ENCODE data around the gene WASHC2C. TPM values are rescaled to one million over a fixed set of nuclear protein-coding genes. Genes with fewer than 3 reads are reported as not detected.
"Not testable (repeated sequence)": the region's sequence is repeated elsewhere in the genome, so short reads cannot be mapped to it uniquely, and the experiment has no call there.

WASHC2C gene
- total RNA-seq, 1 donor: 47.9 TPM

DNA sequence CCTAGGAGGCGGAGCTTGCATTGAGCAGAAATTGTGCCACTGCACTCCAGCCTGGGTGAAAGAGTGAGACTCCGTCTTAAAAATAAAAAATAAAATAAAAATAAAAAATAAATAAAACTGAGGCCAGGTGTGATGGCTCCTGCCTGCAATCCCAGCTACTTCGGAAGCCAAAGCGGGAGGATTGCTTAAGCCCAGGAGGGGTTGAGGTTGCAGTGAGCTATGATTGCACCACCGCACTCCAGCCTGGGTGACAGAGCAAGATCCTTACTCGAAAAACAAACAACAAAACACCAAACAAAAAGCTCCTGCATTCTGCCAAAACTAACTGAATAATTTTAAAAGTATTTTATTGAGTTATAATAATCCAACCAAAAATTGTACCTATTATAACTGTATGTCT, 84.0 kb downstream of the WASHC2C start:
- DNase-seq (ENCODE audit: low read depth): peak; percentile 3
- TF ChIP-seq, protein P1, sequence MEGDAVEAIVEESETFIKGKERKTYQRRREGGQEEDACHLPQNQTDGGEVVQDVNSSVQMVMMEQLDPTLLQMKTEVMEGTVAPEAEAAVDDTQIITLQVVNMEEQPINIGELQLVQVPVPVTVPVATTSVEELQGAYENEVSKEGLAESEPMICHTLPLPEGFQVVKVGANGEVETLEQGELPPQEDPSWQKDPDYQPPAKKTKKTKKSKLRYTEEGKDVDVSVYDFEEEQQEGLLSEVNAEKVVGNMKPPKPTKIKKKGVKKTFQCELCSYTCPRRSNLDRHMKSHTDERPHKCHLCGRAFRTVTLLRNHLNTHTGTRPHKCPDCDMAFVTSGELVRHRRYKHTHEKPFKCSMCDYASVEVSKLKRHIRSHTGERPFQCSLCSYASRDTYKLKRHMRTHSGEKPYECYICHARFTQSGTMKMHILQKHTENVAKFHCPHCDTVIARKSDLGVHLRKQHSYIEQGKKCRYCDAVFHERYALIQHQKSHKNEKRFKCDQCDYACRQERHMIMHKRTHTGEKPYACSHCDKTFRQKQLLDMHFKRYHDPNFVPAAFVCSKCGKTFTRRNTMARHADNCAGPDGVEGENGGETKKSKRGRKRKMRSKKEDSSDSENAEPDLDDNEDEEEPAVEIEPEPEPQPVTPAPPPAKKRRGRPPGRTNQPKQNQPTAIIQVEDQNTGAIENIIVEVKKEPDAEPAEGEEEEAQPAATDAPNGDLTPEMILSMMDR (IDR thresholded peaks at IDR 0.05; ENCODE audit: insufficient read depth, low read depth, low read length): no peak
- H3K4me3 ChIP-seq (ENCODE audit: low read depth, low read length): no peak overlapping the region

DNA sequence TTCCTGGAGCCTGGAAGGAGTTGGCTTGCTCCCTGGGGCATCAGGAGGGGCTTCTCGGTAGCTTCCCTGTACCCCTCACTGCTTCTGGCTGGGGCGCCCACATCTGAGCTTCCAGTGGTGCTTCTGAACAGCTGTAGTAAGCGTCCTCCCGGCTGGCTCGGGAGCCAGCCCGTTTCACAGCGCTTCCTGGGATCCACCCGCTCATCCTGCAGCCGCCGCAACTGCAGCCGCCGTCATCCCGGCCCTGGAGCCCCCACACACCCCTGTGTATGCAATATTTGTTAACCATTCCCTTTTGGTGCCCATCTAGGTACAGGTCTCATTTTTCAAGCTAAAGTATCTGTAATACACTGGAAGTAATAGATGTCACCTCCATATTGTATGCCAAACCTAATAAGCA, 85.9 kb downstream of the WASHC2C start:
- not testable (repeated sequence) for DNase-seq (ENCODE audit: low read depth); H3K4me3 ChIP-seq (ENCODE audit: low read depth, low read length)

DNA sequence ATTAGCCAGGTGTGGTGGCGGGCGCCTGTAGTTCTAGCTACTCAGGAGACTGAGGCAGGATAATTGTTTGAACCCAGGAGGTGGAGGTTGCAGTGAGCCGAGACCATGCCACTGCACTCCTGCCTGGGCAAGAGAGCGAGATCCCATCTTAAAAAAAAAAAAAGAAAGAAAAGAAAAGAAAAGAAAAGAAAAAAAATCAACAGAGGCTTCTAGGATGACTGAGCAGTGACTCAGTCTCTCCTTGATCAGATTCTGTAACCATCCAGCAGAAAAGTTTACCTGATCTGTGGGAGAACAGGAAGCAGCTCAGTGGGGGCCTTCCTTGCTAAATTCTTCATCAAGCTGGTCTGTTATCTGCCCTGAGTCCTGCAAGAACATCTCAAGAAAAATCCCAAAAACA, 87.1 kb downstream of the WASHC2C start:
- not testable (repeated sequence) for H3K4me3 ChIP-seq (ENCODE audit: low read depth, low read length); DNase-seq (ENCODE audit: low read depth)

DNA sequence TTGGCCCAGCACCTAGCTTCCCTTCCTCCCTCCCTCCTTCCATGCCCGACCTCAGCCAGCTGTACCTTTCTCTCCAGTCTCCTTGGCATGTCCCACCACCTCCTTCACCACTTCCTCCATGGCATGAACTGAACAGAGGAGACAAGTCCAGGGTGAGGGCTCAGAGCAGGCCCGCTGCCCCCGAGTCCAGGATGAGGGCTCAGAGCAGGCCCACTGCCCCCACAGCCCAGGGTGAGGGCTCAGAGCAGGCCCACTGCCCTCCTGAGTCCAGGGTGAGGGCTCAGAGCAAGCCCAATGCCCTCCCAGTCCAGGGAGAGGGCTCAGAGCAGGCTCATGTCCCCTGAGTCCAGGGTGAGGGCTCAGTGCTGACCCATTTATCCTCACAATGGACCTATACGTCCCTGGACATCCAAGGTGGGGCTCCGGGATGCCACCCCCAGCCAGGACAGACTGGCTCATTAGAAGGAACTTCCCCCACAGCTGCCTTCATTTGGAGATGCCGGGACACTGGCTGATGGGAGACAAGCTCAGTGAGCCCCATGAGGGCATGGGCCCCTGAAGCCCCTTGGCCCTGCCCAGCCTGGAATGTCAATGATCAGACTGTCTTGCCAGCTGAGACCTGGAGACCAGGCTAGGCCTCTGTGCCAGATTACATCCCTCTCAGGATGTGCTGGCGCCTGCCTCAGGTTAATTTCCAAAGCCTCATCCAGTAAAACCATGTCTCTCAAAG, 90.2 kb downstream of the WASHC2C start:
- TF ChIP-seq, protein P1 (IDR thresholded peaks at IDR 0.05; ENCODE audit: insufficient read depth, low read depth, low read length): no peak
- H3K4me3 ChIP-seq (ENCODE audit: low read depth, low read length): no peak overlapping the region
- no peak for DNase-seq (ENCODE audit: low read depth)

DNA sequence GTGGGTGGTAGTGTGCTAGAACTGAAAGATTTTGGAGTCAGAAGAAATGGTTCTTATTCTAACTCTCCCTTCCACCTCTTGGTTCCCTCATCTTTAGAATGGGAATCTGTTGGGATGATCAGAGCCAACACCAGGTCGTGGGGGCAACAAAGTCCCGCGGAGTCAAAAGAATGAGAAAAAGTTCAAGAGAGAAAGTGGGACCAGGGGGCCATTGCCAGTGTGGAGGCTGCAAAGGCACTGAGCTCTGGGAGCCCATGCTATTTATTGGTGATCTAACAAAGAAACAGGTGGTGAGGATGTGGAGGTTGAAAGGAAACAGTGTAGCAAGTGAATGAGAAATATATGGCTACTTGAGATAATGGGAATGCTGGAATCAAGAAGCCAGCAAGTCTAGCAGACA, 90.8 kb downstream of the WASHC2C start:
- no peak overlapping the region for H3K4me3 ChIP-seq (ENCODE audit: low read depth, low read length)
- DNase-seq (ENCODE audit: low read depth): no peak
- TF ChIP-seq, protein P1 (IDR thresholded peaks at IDR 0.05; ENCODE audit: insufficient read depth, low read depth, low read length): no peak

DNA sequence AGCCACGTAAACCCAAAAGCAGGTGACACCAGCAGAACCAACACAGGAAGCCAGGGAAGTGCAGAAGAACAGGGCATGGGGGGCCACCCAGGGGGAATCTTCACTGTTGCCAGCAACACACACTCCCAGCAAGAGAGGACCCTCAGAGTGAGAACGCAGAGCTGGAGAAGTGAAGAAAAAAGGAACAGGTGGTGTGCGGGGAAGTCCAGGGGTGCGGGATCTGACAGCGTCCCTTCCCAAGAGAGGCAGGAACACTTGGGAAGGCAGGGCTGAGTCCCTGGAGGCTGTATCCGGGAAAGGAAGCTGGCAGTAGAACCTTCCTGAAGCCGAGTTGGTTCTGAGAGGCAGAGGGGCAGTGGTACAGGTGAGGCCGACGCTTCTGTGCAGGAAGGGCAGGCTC, 92.5 kb downstream of the WASHC2C start:
- TF ChIP-seq, protein P1 (IDR thresholded peaks at IDR 0.05; ENCODE audit: insufficient read depth, low read depth, low read length): no peak
- H3K4me3 ChIP-seq (ENCODE audit: low read depth, low read length): no peak overlapping the region
- no peak for DNase-seq (ENCODE audit: low read depth)

DNA sequence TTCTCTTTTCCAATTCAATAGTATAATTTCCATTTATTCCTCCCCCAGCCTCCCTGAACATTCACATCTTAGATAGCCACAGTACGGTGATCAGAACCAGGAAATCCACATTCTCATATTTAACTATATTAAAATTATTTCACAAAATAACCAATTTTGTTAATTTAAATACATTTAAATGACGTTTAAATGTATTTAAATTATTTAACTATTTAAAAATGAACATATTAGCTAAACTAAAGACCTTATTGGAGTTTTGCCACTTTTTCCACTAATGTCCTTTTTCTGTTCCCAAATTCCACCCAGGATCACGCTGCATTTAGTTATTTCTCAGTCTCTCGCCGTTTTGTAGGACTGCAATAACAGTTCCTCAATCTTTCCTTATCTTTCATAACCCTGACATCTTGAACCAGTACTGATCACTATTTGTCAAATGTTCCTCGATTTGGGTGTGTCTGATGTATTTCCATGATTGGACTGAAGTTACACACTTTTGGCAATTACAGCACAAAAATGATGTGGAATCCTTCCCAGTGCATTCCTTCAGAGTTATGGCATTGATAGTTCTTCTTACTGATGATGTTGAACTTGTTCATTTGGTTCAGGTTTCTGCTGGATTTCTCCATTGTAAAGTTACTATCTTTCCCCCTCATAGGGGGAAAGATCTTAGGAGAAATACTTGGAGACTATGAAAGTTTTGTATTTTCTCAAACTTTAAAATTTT, 93.2 kb downstream of the WASHC2C start:
- H3K4me3 ChIP-seq (ENCODE audit: low read depth, low read length); DNase-seq (ENCODE audit: low read depth): not testable (repeated sequence)

DNA sequence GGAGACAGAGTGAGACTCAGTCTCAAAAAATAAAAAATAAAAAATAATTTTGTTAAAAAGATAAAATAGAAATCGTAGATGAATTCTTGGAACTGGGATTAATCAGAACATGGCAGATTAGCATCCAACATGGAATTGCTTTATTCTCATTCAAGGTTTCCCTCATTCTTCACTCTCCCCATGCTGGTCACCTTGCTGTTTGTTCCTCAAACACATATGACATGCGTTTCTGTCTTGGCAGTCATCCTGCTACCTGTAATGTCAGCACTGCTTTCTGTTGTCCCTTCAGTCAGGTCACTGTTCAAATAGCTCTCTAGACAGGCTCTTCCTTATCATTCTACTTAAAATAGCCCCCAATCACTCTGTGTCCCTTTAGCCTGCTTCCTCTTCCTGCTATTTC, 95.9 kb downstream of the WASHC2C start:
- not testable (repeated sequence) for DNase-seq (ENCODE audit: low read depth); H3K4me3 ChIP-seq (ENCODE audit: low read depth, low read length)

Small RNA genes lying within 50 kb of the gene (small RNA-seq; reads per million reads assigned to genes)
- not detected for gene AC012044.1

Other genes starting within 250 kb of the WASHC2C start
- gene ZFAND4, start 54.5 kb upstream of the WASHC2C start, total RNA-seq: 5.5 and 7.3 TPM in 2 replicates
- 3.5 and 7.8 TPM in 2 replicates for gene AGAP4, start 120.2 kb downstream of the WASHC2C start, total RNA-seq
- gene TIMM23, start 245.2 kb downstream of the WASHC2C start, total RNA-seq: 62.2 and 79.5 TPM in 2 replicates

All from fibroblast of villous mesenchyme (primary cell).